MV-4-11 (cell line): Measurements from ENCODE around the gene LAD1.

Experiments used
- DNase-seq: peaks from one replicate; lab custom pipeline; 2025; lab: John Stamatoyannopoulos, UW

The LAD1 gene

DNA sequence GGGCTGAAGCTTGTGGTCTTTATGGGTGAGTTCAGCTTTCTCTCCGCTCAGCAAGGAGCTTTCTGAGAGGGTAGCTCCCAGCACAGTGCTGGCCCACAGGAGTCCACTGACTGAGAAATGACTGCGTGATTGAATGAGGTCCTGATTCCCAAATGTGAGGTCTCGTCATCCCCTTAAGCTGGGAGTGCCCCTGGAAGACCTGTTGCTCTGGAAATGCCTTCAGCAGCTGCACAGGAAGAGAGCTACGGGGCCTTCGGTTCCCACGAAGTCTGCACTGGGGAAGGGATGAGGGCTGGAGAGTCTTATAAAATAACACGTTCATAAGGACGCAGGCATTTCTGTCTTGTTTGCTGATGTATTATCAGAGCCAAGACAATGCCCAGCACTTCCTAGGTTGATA lies 35.7 kb downstream of the LAD1 start:
- DNase-seq = no peak

DNA sequence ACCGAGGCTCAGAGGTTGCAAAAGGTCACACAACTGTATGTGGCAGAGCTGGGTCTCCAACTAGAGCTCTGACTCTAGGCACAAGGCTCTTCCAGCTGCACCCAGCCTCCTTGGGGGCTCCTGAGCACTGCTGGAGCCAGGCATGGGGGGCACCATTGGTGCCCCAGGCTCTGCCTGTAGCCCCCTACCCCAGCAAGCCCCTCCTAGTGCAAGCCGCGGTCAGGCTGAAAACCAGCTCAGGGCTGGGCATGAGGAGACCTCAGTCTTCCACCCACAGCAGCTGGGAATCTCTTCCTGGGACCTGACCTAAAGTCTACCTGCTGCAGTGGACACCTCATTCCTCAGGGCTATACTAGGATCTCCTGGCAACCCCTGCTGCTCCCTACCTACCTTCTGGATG lies 36.2 kb downstream of the LAD1 start:
- no peak for DNase-seq

DNA sequence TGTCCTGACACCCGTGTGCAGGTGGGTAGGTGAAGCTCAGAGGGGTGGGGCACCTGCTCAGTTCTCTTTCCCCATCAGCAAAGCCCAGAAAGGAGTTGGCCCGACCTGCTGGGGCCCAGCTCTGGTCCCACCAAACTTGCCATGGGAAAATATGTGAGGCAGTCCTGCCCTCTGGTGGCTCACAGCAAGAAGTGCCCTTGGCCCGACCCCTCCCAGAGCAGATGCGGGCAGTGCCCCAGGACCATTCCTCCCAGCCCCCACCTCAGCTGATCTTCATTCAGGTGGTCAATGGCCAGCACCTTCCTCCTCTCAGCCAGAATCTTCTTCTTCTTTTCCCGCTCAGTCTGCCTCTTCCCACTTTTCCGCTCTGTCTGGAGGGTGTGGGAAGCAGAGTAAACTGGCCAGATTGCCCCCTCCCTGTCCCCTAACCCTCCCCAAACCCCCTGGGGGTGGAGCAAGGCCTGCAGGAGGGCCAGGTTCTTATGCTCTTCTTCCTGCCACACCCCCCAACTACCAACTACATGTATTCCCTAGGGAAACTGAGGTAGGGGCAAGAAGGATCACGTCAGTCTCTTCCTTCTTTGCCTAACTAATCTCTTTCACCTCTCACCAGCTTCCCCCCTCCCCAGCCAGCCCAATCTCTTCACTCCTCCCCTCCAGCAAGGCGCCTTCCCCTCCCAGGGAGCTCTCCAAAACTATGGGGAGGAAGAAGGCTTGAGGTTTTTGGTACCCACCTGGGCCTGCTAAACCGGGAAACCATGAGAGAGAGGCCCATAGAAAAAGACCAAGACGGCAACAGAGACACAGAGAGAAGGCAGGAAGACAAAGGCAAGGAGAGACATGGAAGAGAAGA lies 37.2 kb downstream of the LAD1 start:
- no peak for DNase-seq

DNA sequence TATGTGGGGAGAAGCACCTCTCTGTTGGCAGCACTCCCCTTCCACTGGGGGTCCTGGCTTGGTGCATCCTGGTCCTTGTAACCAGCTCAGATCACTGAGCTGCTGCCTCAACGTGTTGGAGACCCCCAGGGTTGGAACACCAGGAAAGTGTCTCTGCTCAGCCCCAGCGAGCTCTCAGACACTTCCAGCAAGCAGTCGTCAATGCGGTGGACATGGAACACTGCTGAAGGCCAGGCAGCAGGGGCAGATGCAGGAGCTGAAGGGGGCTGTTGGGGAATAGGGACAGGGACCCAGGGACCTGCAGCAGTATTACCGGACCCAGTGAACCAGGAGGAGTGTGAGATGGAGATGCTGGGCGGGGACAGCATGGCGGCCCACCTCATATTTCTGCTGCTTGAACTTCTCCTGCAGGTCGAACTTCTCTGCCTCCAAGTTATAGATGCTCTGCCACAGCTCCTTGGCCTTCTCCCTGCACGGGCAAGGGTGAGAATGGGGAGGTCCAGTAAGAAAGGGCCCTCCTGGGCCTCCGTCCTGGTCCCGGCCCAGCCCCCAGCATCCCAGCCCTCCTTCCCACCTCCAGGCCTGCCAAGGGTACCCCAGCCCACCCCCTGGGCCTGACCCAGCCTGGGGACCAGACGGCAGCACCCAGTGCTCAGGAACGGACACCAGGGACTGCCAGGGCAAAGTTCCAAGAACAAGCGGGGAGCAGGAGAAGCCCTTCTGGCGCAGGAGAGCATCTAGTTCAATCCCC lies 38.0 kb downstream of the LAD1 start:
- DNase-seq = no peak

DNA sequence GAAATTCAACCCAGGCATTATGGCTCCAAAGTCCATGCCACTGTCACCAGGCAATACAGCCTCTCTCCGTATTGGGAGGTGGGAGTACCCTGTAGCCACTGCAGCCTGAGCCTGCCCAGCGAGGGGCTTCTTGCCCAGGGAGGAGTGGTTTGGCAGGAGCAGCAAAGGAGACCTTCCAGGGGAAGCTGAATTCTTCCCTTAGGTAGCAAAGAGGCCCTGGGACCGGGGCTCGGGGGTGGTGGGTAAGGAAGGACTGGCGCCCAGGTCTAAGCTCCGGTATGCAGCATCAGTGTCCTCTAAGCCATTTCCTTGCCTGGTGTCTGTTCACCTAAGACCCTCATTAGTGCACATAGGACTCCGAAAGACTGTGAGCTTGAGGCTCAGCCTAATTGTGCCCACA lies 38.6 kb downstream of the LAD1 start:
- DNase-seq = no peak

DNA sequence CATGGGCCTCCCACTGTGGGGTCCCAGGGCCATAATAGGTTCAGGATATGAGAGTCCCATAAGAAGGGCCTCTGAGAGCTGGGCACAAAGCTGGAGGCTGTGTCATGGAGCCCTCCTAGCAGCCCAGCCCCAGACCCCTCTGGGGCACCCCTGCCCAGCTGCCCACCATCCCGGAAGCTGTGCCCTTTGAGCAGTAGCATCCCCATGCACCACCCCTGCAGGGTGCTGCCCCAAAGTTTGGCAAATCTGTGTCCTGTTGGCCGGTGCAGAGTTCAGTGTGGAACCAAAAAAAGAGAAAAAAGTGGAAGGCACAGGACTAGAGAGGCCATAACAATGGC lies 39.3 kb downstream of the LAD1 start:
- DNase-seq = no peak

DNA sequence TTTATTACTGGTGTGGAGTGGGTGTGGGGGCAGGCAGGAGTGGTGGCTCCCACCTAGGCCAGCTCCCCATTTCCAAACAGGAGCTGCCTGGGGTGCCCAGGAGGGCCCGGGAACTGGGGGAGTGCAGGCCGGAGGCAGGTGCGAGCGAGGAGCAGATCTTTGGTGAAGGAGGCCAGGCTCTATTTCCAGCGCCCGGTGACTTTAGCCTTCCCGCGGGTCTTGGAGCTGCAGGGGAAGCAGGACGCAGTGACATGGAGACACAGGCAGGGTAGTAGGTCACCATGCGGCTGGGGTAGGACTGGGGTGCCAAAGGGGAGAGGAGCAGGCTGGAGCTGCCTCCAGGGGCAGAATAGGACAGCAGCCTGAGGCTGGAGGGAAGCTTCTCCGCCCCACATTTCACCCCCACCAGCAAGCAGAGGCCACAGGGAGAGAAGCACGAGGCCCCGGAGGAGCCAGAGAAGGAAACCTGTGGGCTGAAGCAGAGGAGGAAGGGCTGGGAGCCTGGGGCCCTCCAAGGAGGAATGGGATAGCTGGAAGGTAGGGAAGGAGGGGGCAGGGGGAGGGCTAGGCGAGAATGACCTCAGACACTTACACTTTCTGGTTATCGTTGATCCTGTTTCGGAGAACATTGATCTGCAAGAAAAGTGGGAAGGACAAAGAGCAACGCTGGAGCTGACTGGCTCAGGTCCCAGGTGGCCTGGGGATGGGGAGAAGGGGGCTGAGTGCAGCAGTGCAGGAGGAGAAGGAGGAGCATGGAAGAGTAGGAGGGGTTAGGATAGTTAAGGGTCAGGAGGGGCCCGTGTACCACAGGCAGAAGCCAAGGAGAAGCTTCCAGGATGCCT lies 39.9 kb downstream of the LAD1 start:
- DNase-seq = no peak

DNA sequence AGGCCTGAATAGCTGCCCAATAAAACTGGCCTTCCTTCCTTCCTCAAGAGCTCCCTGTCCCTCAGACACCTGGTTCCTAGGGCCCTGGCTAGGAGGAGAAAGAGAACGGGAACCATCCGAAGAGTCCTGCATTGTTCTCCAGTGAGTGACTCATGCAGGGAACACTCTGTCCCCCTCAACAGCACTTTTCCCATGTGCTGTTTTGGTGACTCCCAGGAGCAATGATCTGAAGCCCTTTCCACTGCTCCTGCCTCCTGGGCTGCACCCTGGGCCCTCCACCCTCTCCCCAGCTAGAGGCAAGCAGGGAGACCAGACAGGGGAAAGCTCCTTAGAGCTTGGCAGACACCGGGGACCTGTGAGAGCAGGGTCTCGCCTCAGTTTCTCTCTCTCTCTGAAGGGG lies 40.5 kb downstream of the LAD1 start:
- no peak for DNase-seq

DNA sequence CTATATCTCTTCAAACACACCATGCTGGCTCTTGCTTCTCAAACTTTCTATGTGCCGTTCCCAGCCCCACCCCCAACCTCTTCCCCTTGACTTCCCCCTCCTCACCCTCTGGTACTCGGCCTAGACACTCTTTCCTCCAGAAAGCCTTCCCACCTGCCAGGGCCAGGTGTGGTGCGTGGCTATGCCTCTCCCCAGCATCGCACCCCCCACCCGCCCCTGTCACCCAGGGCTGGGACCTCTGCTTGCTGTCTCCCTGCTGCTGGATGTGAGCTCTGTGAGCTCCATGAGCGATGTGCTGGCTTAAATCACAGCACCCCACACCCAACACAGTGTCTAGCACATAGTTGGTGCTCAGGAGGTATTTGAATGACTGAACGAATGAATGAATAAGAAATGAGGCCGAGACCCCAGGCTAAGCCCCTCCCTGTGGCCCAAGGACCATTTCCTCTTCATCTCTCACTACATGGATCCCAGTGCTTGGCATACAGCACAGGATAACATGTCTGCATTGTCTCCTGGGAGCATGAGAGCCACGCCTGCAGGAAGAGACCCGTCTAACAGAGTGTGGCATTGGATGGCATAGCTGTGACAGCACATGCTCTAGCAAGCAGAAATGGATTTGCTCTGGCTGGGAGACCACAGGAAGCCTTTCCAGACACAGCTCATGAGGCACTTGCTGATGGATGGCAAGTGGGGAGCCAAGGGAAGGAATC lies 41.3 kb downstream of the LAD1 start:
- DNase-seq = no peak

DNA sequence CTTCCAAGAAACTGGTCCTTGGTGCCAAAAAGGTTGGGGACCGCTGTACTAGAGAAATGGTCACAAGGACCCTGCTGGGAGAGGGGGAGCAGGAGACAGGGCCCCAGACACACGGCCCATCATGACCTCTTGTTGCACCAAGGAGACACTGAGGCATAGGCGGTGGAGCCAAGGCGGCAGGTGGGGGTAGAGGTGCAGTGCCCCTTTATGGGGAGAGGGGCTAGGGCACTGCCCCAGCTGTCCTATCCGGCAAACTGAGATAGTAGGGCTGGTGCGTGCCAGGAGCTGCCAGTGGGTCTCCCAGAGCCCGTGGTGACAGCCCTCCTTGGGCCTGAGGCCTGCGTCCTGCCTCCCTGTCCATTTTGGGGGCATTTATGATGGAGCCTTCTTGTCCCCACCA lies 41.9 kb downstream of the LAD1 start:
- no peak for DNase-seq

DNA sequence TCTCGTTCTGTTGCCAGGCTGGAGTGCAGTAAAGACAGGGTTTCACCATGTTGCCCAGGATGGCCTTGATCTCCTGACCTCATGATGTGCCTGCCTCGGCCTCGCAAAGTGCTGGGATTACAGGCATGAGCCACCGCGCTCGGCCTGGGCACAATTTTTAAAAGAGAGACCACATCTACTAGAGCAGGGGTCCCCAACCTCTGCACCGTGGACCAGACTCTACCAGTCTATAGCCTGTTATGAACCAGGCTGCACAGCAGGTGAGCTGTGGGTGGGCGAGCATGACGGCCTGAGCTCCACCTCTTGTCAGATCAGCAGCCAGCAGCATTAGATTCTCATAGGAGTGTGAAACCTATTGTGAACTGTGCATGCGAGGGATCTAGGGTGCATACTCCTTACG lies 42.4 kb downstream of the LAD1 start:
- DNase-seq = no peak

DNA sequence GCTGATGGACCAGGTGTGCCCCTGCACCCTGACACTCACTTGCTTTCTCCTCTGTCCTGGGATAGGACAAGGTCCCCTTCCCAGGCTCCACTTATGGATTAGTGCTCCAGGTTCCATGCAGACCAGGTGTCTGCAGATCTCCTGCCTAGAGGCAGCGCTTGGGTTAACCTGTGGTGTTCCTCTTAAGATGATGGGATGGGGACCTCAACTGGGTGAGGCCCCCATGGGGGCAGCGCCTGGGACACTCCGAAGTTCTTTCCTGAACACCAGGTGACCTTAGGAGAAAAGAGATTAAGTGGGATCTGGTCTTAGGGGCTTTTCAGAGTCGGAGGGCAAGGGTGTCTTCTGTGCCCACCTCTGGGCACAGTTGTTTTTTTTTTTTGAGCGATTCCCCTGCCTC lies 42.9 kb downstream of the LAD1 start:
- no peak for DNase-seq

DNA sequence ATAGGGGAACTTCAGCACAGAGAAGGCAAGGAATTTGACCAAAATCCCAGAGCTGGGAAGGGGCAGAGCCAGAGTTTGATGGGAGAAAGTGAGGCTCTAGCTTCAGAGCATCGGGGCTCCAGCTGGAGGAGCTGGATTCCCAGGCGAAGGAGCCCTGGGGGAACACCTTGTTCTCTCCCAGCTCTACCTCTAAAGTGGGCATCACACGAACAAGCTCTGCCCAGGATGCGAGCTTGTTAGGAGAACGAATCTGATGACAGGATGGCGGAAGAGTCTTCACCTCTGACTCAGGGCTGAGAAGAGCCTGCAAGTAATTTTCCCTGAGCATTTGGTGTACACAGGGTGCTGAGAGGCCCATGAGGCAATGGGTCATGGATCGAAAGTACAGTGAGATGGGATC lies 43.7 kb downstream of the LAD1 start:
- no peak for DNase-seq

DNA sequence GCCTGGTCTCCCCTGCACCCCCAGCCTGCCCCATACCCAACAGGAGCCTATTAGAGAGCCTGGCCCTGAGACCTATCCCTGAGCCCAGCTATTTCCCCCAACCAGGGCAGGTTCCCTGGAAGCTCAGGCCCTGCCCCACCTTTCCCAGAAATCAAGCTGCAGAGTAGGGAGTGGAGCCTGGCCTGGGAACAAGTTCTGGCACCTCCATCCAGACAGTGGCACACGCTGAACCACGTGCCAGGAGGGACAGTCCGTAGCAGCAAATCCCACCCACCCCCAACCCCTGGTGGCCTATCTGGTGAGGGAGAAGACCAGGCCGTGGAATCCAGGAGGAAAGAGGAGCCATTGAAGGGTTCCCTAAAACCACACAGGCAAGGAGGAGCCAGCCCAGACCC lies 44.2 kb downstream of the LAD1 start:
- DNase-seq = no peak

DNA sequence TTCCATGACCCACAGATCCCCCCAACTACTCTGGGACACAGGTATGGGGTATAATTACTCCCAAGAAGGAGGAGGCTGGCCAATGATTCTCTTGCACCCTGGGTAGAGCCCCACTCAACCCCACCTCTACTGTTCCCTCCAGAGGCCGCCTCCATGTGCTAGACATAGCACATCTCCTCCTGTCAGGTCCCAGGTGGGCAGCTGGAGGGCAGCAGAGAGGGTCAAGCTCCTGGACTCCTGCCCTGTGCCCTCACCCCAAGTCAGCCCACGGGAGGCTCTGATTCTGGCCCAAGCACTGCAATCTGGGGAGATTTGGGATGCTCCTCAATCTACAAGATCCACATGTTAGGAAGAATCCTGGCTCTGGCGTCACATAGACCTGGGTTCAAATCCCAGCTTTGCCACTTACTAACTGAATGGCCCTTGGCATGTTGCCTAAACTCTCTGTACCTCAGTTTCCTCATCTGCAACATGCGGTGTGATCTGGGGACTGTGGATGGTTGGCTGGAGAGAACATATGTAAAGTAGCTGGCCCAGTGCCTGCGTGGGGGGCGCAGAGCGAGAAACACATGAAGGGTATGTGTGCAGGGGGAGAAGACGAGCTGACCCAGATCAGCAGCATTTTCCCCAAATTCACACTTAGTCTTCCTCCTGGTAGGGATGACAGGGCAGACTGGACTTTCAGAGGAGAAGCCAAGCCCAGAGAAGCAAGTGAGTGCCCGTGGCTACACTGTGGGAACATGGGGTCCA lies 44.8 kb downstream of the LAD1 start:
- no peak for DNase-seq

DNA sequence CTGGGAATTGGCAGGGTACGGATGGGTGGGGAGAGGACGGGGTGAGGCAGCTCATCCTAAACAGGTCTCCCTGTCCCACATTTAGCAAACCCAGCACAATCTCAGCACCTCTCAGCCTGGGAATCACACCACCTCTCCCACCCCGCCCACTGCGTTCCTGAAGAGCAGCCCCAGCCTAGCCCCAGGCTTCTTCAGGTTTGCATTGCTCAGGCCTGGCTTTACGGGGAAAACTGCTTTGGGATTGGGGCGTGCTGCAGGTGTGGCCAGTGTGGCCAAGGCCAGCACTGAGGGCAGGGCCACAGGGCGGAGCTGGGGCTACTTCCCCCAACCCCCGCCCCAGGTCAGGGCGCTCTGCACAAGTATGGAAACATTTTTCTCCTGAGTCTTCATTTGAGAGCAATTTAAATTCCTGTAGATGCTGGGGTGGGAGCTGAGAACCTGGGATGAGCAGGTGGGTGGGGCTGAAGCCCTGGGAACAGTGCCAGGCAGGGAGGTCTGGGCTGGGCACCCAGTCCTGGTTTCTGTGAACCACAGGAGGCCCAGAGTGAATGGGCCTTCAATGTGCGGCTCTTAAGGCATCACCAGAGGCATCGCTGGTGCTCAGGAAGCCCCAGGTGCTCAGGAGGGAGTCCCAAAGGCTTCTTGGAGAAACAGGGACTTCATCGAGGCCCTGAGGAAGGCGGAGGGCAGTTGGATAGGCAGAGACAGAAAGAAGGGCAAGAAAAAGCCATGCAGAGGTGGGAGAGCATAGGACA lies 45.8 kb downstream of the LAD1 start:
- no peak for DNase-seq

DNA sequence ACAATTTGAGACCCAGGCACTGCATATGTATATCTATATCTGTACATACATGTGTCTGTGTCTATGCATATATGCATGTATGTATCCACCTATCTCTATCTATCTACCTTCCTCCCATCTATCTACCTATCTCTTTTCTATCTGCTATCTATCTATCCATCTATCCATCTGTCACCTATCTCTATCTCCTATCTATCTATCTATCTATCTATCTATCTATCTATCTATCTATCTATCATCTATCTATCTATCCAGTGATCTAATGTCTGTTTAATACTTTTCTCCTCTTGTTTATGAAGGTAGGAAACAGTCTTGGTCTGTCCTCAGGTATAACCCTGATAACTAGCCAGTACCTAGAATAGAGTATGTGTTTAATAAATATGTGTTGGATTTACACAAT lies 47.5 kb downstream of the LAD1 start:
- DNase-seq = no peak

DNA sequence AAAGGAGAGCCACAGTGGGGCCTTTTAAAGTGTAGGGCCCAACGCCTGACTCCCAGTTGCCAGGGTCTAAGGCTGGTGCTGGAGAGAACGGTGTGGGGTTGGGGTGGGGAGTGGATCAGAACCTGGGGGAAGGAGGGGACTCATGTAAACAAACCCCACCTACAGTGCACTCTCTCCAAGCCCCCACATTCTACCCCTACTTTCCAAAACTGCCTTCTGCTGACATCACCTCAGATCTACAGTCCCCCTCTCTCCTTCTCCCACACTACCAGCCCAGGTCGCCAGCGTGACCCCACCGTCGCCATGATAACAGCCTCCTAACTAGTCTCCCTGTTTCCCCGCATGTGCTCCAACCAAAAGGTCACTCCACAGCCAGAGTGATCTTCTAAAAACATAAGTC lies 48.2 kb downstream of the LAD1 start:
- DNase-seq = no peak

DNA sequence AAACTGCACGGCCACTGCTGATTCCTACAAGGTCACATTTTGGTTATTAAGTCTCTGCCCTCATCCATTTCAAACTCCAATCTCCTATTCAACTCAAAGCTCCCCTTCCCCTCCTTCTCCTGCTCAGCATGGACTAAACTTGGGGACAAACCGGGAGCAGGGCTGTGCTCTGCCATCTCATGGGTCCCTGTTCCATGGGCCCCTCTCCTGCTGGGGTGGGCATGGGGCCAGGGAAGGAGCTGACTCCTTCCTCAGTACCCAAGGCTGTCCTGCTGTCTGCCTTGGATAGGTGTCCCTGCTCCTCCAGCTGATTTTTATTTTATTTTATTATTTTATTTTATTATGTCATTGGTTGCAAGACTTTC lies 48.8 kb downstream of the LAD1 start:
- no peak for DNase-seq

DNA sequence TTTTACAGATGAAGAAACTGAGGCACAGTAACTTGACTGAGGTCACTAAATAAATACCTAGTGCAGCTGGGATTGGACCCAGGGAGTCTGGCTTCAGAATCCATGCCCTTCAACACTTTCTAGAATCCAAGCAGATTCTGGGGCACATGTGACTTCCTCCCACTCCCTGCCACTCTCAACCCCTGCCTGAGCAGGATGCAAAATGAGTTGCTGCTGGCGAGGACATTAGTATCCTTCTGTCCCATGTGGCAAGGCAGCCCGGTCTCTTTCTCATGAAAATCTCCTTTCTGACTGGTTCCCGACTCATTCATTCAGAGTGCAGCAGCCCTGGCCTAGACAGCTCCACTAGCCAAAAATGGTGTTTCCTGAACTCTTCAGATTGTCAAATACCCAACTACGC lies 50.0 kb downstream of the LAD1 start:
- no peak for DNase-seq

DNA sequence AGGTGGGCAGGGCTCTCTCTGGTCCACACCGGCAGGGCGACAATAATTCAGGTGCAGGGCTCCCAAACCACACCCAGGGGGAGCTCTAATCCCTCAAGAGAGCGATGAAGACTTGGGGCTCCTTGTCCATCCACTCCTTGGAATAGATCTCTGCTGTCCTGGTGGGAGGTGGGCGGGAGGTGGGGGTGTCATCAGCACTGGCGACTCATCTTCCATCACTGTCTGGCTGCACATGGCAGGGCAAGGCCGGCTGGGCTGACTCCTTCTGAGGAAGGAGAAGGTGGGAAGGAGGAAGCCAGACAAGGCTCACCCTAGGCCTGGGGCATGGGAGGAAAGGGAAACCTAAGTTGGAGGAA lies 50.9 kb downstream of the LAD1 start:
- peak; percentile 15 for DNase-seq
